GM19023 (cell line): ENCODE measurements around the gene STMN3.
"Not testable (repeated sequence)": the region's sequence is repeated elsewhere in the genome, so short reads cannot be mapped to it uniquely, and the experiment has no call there.

Experiments
- ATAC-seq: cut with Tn5 transposase; IDR thresholded peaks from one replicate; pipeline ENCODE4 v1.9.1; 2021; ENCODE audit warnings: mild to moderate bottlenecking, moderate library complexity; ENCODE audit not compliant: unreplicated experiment

The STMN3 gene

DNA sequence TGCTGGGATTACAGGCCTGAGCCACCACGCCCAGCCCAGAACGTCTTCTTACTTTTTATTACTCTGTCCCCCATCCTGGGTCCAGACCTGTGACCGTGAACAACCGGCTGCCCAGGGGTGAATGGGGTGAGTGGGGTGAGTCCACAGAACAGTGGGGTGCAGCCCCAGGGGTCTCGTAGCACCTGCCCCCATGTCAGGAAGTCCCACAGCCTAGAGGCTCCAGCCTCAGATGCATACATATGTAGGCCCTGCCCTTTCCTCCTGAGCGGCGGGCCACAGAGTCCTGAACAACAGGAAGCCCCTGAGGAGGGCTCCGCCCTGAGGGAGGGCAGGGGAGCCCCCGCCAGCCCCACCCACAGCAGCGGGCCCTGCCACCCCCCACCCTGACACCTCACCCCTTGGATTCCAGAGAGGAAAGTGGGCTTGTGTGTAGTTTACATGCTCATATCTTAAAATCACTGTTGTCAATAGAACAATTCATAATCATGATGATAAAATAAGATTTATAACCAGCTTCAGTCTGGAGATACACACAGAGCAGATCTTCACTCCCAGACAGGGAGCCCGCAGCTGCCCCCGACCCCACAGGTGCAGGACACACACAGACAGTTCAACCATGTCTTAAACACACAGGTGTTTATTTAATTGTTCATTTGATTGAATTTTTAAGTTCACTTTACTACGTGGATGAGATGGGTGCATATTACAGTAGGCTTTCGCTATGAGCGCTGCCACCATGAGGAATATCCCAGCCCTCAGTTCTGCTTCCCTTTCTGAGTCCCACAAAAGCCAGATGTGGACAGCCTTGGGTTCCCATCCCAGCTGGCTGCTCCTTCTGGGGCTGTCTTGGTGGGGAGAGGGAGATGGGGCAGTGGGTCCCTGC is 13.9 kb downstream of the STMN3 start:
- ATAC-seq: no peak

DNA sequence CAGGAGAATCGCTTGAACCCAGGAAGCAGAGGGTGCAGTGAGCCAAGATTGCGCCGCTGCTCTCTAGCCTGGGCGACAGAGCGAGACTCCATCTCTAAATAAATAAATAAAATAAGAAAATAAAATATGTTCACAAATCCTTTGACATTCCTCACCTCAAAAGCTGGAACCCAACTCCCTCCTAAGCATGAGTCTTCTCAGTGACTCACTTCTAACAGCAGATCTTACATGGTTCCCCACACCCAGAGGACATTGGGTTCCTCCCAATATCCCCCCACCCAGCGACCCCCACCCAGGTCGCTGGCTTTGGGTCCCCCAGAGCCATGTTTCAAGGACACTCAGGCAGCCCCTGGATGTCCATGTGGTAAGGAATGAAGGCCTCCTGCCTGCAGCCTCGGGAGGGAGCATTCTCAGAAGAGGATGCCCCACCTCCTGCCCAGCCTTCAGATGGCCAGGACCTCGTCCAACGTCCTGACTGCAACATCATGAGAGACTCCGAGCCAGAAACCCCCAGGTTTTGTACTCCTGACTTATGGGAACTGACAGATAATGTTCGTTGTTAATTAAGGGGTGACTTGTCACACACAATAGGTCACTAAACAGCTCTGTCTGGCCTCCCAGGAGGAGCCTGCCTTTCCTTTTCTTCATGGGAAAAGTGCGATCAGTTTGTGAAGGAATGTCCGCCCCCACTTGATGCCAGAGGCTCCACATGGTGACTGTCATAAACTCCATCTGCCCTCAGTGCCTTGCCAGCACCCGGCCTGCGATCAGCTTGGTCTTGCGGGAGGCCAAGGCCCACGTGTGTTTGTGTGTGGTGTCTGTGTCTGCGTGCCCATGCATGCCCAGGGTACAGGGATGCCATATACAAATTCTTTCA is 16.2 kb downstream of the STMN3 start:
- ATAC-seq: no peak

DNA sequence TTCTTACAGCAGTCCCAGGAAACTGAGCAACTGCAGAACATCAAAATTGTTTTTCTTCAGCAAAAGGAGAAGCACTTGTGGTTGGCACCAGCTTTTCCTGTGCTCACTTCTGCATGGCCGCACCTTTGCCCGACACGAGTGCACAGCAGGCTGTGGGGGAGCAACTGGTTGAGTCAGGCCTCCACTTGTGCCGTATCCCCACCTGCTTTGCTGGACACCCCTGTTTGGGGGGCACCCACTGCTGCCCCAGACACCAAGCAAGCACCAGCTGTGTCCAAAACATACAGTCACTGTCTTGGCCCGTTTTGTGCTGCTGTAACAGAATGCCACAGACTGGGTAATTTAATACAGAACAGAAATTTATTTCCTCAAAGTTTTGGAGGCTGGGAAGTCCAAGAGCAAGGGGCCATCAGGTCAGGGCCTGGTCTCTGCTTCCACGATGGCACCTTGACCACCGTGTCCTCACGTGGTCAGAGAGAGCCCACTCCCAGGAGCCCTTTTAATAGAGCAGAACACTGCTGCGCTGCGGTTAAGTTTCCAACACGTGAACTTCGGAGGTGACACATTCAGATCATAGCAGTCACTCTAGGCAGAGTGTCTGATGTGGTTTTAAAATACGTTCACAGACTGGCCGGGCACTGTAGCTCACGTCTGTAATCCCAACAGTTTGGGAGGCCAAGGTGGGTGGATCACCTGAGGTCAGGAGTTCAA is 17.6 kb downstream of the STMN3 start:
- ATAC-seq: no peak

DNA sequence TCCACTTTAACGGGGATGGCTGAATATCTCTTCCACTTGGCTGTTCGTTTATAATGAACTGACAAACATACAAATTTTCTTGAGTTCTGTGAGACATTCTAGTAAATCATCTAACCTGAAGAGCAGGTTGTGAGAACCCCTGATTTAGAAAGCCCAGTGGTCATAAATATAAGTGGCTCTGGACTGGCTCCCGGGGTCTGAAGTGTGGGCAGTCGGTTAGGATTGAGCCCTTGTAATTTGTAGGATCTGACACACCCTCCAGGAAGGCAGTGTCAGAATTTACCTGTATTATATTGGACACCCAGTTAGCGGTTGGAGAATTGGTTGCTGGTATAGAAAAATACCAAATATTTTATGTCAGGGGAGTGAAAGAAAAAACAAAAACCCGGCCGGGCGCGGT is 19.5 kb downstream of the STMN3 start:
- ATAC-seq: no peak

DNA sequence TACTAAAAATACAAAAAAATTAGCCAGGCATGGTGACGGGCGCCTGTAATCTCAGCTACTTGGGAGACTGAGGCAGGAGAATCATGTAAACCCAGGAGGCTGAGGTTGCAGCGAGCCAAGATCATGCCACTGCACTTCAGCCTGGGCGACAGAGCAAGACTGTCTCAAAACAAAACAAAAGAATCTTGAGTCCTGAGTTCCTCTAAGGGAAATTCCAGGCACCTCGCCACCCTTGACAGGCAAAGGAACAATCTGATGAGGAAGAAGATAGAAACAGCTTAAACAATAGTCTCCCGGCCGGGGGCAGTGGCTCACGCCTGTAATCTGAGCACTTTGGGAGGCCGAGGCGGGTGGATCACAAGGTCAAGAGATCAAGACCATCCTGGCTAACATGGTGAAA is 21.8 kb downstream of the STMN3 start:
- not testable (repeated sequence) for ATAC-seq

DNA sequence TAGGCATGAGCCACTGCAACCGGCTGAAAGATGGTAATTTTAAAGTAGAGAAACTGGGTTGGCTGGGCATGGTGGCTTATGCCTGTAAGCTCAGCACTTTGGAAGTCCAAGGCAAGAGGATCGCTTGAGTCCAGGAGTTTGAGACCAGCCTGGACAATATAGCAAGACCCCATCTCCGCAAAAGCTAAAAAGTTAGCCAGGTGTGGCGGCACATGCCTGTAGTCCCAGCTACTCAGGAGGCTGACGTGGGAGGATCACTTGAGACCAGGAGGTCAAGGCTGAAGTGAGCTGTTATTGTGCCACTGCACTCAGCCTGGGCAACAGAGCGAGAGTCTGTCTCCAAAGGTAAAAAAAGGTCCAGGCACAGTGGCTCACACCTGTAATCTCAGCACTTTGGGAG is 22.3 kb downstream of the STMN3 start:
- ATAC-seq: not testable (repeated sequence)

DNA sequence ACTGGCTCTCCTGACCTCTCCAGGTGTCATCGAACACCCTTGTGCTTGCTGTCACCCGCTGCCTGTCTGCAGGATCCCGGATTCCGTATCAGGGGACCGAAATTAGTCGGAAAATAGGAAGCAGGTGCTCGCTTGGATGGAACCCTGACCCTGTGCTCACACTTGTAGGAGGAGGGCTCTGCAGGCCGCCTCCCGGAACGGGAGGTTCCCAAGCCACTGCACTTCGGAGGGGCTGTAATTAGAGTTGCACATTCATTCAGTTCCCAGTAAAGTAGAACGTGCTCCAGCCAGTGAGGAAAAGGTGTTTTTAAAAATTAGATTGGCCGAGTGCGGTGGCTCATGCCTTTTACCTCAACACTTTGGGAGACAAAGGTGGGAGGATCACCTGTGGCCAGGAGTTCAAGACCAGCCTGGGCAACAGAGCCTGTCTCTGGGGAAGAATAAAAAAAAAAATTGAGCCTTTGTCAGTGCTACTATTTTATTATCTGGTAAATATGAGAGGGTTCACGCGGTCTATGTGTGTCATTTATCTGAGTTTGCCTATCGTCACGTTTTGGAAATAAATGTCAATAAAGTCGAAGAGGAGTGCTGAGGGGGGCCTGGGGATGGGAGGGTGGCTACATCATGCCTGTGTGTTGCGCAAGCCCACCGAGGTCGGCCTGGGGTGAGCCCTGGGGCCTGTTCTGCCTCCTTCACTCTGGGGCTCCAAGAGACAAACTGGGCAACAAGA is 24.8 kb downstream of the STMN3 start:
- no peak for ATAC-seq

DNA sequence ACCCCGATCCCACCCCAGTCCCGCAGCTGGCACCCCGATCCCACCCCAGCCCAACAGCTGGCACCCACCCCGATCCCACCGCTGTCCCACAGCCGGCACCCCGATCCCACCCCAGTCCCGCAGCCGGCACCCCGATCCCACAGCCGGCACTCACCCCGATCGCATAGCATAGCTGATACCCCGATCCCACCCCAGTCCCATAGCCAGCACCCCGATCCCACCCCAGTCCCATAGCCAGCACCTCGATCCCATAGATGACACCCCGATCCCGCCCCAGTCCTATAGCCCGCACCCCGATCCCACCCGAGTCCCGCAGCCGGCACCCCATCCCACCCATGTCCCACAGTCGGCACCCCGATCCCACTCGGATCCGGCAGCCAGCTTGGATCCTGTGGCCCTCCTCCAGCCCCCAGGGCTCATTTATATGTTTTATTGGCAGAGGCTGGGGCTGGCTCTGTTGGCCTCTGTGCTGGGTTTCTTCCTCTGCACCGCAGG is 25.4 kb downstream of the STMN3 start:
- no peak for ATAC-seq

DNA sequence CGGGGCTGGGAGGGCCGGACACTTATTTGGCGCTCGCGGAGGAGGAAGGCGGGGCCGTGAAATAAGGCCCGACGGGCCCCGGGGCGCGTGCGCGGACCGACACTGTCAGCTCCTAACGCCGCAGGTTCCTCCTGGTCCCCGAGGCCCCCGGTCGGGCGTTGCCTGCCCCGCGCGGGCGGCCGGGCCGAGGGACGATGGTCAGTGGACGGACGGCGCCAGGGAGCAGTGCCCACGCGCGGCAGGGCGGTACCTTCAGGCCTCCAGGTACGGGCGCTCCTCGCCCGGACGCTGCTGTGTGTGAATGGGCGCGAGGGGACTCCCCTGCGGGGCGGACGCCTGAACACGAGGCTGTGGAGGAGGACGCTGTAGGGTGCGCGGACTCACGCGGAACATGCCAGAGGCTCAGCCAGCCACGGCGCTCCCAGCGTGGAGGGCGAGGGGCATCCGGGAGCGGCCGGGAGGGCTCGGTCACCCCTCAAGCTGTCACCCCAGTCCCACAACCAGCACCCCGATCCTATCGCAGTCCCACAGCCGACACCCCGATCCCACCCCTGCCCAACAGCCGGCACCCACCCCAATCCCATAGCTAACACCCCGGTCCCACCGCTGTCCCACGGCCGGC is 26.0 kb downstream of the STMN3 start:
- peak; percentile 74 for ATAC-seq

DNA sequence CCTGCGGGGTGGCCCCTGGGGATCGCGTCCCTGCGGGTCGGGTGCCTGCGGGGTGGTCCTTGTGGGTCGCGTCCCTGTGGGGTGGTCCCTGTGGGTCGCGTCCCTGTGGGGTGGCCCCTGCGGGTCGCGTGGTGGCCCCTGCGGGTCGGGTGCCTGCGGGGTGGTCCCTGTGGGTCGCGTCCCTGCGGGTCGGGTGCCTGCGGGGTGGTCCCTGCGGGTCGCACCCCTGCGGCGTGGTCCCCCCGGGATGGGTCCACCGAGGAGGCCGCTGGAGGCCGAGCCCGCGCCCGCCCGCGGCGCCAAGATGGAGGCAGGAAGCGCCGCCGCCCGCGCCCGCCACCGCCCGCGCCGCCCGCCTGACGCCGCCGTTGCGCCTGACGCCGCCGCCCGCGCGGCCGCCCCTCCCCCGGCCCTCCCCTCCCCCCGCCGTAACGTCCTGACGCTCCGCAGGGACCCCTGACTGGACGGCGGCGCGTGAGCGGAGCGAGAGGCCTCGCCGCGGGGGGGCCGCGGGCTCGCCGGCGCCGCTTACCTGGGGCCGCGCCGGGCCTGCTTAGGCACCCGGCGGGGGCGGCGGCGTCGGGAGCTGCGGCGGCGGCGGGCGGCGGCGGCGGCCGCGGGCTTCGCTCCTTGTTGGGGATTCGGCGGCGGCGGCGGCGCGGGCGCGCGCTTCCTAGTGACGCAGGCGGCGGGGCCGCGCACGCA is 26.6 kb downstream of the STMN3 start, which contains the start of gene GMEB2:
Gene GMEB2 (minus strand): TSS at position 678 of the 705 bp plus-strand sequence. CDS start 7,704 bp downstream, outside the sequence.
- peak; percentile 51 for ATAC-seq

DNA sequence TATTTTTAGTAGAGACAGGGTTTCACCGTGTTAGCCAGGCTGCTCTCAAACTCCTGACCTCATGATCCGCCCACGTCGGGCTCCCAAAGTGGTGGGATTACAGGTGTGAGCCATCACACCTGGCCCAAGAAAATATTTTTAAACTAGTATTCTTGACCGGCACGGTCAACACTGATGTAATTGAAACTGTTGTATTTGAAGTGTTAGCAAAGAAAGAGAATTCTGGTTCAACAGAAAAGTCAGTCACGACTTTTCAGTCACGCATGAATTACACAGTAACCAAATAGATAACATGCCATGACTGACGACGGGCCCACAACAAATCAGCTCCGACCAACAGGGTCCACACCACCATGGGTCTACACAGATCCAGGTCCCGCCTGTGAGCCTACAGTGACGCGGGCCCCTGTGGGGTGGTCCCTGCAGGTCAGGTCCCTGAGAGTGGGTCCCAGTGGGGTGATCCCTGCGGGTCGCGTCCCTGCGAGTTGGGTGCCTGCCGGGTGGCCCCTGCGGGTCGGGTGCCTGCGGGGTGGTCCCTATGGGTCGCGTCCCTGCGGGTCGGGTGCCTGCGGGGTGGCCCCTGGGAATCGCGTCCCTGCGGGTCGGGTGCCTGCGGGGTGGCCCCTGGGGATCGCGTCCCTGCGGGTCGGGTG is 27.3 kb downstream of the STMN3 start:
- no peak for ATAC-seq

DNA sequence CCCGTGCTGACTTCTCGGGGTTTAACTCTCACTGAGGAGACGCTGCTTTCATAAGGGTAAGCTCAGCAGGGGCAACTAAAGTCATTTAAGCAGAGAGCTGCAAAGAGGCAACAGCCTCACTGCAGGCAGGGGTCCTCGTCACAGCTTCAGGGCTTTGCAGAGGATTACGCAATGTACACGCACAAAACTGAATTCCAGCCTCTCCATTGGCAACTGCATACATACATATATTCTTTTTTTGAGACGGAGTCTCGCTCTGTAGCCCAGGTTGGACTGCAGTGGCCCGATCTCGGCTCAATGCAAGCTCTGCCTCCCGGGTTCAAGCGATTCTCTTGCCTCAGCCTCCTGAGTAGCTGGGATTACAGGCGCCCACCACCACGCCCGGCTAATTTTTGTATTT is 28.7 kb downstream of the STMN3 start:
- ATAC-seq: no peak

DNA sequence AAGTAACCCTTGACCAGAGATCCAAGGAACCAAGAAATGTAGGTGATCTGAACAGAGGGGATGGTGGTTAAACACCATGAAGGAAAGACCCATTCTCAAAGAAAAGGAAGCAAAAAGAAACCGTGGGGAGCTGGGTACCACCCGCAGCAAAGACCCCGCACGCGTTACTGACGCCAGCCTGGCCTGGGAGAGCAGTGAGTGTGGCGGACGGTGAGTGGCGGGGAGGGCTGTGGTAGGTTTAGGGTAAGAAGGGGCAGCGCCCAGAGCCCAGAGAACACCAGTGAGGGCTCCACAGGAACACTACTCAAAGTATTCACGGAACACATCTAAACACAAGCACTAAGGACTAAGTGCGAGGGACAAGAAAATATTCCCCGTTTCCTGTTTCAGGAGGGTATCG is 30.5 kb downstream of the STMN3 start:
- no peak for ATAC-seq

DNA sequence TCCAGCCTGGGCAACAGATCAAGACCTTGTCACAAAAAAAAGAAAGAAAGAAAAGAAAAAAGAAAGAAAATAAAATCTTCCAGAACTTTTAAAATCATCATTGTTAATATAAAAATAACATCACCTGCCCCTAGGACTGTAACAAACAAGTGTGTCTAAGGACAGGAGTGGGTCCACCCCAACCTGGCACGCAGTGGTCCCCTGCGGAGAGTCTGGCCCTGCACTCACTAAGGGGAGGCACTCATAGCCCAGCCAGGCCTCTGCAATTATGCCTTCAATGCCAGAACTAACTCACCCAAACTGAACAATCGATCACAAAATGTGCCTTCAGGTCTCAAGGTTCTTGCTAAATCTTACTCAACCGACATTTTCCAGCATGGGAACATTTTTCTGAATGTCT is 31.1 kb downstream of the STMN3 start:
- no peak for ATAC-seq

DNA sequence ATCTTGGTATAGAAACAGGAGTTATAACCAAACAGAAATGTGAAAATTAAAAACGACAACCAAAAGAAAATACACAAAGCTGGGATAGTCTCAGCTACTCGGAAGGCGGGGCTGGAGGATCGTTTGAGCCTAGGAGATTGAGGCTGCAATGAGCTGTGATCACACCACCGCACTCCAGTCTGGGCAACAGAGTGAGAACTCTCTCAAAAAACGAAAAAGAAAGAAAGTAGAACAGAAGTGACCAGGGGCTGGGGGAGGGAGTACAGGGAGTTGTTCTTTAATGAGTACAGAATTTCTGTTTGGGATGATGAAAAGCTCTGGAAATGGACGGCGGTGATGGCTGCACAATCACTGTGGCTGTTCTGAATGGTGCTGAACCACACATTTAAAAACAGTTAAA is 32.2 kb downstream of the STMN3 start:
- ATAC-seq: no peak

DNA sequence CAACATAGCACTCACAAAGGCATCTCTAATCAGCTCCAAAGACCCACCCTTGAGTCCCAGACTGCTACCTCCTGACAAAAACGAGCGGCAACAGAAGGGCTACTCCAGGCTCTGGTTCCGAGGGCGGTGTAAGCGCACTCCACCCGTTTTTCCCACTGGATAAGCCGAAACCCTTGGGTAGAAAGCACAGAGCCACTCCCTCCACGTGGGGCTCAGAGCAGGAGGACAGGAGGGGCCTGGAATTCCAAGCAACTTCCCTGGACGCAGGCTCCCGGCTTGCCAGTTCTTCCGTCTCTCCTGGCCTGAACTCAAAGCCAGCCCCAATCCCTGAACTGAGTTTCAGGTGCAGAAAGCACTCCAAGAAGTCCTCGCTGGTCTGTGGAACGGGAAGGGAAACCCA is 33.7 kb downstream of the STMN3 start:
- ATAC-seq: no peak

DNA sequence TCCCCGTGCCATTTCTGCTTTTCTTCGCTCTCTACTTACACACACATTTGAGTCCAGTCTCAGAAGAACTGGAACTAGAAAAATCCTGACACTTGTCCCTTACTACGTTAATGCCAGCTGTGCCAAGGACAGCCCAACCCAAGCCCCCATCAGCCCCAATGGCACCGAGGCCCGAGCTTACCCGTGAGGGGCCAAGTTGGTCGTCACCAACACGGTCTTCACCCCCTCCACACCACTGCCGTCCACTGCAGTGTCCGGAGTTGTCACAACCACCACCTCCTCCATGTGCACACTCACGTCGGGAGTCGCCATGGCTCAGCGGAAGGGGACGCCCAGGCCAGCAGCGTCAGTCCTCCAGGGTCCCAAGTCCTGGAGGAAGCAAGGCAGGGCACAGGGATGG is 34.1 kb downstream of the STMN3 start:
- ATAC-seq: no peak

DNA sequence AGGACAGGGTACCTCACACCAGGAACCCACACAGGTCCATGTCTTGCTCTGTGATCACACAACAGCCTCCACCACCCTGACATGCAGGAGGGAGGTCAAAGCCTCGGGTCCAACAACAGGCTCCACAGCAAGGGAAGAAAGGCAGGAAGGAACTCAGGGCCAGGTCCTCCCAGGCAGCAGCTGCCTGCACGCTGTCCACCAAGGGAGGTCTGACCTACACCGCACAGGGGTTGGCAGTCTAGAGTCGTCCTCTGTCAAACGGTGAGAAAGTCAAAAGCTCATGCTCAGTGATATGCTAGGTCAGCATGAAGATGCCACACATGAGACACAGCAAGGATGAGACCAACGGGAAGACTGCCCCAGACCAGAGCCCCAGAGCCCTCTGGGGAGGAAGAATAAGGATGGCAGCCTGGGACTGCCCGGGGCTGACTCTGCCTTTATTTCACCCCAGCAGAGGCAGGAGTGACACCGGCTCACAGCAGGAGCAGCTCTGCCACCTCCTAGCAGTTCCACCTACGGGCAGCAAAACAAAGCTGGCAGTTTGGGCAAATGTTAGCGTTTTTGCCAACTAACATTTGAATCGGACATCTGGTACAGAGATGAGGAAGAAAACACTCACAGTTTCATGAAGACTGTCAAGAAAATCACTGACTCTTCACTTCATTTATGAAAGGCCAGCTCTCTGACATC is 34.8 kb downstream of the STMN3 start:
- no peak for ATAC-seq
